Panc1 (cell line): Measurements from ENCODE around the gene CTRB1.

Experiments
- CTCF ChIP-seq: fragments of 450-650 bp; IDR thresholded peaks from 2 replicates; pipeline ENCODE4 v1.5.1; 2017; ENCODE audit warnings: mild to moderate bottlenecking
- POLR2AphosphoS5 ChIP-seq: IDR thresholded peaks from 2 replicates; pipeline ENCODE4 v1.6.1; 2012; ENCODE audit warnings: mild to moderate bottlenecking, low read depth, low read length, moderate library complexity
- SIN3A ChIP-seq: IDR thresholded peaks from 2 replicates; pipeline ENCODE4 v1.6.1; 2012; ENCODE audit warnings: low read depth, mild to moderate bottlenecking, low read length, moderate library complexity, borderline replicate concordance; ENCODE audit not compliant: insufficient read depth

GRCh38 chr16:75256696-75257343, 38.0 kb downstream of the CTRB1 start:
- TF ChIP-seq CTCF (no peak), SIN3A (no peak), POLR2AphosphoS5 (no peak)
